Measurements from ENCODE around the gene CPLX4.
A peak's percentile ranks its signal among the peaks of the same experiment; 100 is the strongest.

Gene CPLX4

DNA sequence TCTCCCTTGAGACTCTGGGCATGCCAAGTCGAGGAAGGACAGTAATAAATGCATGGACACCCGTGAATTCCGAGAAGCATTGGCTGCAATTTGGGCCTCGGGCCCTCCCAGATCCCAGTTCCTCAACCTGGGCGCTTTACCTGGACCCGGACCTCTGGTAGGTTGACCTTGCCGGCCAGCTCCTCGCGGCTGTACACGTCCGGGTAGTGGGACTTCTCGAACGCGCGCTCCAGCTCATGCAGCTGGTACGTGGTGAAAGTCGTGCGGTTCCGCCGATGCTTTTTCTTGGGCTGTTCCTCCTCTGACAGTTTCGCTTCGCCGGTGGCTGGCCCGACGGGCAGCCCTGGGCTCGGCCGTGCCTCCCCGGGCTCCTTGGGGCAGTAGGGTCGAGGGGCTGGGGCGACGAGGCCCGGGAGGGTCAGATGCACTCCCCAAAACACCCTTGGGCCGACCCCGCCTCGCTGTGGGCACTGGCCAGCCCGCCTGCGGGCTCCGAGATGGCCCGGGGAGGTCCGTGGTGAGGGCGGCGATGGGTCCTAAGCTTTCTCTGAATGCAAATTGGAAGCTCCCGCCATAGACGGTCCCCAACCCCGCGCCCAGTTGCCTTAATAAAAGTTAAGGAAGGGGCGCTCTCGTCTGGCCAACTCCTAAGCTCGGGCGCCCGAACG, 46.1 kb downstream of the CPLX4 start:
- TF ChIP-seq, protein P1, sequence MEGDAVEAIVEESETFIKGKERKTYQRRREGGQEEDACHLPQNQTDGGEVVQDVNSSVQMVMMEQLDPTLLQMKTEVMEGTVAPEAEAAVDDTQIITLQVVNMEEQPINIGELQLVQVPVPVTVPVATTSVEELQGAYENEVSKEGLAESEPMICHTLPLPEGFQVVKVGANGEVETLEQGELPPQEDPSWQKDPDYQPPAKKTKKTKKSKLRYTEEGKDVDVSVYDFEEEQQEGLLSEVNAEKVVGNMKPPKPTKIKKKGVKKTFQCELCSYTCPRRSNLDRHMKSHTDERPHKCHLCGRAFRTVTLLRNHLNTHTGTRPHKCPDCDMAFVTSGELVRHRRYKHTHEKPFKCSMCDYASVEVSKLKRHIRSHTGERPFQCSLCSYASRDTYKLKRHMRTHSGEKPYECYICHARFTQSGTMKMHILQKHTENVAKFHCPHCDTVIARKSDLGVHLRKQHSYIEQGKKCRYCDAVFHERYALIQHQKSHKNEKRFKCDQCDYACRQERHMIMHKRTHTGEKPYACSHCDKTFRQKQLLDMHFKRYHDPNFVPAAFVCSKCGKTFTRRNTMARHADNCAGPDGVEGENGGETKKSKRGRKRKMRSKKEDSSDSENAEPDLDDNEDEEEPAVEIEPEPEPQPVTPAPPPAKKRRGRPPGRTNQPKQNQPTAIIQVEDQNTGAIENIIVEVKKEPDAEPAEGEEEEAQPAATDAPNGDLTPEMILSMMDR (IDR thresholded peaks at IDR 0.05) = no peak
- H3K4me3 ChIP-seq = peak overlapping the region; percentile 62
- H3K27ac ChIP-seq = no peak overlapping the region
- no peak for DNase-seq (ENCODE audit: low spot score)

DNA sequence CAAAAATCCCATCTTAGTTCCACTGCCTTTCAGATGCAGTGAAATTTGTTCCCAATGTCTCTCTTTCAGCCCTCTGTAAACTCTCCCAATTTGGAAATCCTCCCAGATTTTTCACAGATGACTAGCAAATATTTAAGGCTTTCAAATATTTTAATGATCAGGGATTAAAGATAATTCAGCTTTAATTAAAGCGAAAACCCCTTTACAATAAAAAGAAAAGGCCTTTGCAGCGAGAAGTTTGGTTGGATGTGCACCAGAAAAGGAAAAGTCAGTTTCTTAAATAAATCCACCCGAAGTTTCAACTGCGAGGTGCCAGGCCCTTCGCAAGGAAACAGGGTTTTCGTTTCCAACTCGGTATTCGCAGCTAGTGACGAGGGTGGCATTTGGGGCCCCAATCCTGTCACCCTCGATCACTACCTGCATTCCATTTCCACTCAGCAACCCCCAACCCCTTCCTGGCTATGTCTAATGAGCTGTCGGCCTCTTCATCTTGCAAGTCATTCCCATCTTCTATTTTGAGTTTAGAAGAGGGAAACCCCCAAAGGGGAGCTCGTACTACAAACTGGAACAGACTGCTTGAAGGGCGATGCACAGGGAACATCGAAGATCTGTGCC, 46.7 kb downstream of the CPLX4 start:
- TF ChIP-seq, protein P1 (IDR thresholded peaks at IDR 0.05) = no peak
- H3K4me3 ChIP-seq = peak overlapping the region; percentile 62
- DNase-seq (ENCODE audit: low spot score) = no peak

DNA sequence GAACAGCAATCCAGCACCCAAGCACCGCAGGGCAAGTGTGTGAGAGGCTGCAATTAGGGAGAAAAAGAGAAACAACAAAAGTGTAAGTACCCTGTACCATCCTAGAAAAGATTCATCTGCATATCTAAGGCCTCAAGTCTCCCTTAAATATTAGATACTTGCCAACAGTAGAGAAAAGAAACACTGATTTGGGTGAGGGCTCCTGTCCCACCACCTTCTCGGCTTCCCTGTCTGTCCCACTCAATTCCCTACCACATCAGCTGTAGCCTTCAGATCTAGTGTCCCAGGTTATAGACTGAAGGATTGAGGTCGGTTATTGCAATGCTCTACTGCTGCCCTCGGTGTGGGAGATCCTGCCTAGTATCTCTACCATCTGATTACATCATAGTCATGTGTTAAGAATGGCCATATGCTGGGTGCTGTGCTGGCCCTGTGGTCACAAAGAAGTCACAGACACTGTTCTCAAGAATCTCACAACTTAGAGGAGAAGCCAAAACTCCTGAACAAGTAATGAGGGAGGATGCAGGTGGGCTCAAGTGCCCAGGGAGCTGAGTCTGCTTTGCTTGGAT, 47.7 kb downstream of the CPLX4 start:
- Histone ChIP-seq H3K27ac (no peak overlapping the region), H3K4me3 (no peak overlapping the region)
- TF ChIP-seq, protein P1 (IDR thresholded peaks at IDR 0.05) = no peak
- DNase-seq (ENCODE audit: low spot score) = no peak

More for the DNA sequence above, 46.7 kb downstream of the CPLX4 start:
- H3K27ac ChIP-seq = no peak overlapping the region

DNA sequence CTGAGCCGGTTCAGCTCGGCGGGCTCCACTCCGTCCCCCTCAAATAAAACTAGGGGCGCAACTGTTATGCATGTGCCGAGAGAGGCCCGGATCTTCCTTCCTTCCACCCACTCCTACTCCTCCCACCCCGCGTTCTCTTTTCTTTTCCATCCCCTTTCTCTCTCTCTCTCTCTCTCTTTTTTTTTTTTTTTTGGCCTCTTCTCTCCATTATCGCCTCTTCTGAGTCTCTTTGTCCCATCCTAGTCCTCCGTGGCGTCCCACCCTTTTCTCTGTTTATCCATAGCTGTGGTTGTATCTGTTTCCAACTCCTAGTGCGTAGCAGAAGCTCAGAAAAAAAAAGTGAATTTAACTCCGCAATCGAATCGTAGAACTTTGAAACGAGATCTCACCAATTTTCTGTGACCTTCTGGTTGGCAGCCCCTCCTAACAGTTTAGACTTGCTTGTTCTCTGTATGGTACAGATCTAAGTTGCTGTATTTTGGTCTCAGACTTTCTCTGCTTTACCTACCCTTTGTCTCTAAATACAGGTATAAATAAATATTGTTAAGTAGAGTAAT, 48.8 kb downstream of the CPLX4 start:
- peak overlapping the region; percentile 66 for H3K4me3 ChIP-seq
- no peak for DNase-seq (ENCODE audit: low spot score)

DNA sequence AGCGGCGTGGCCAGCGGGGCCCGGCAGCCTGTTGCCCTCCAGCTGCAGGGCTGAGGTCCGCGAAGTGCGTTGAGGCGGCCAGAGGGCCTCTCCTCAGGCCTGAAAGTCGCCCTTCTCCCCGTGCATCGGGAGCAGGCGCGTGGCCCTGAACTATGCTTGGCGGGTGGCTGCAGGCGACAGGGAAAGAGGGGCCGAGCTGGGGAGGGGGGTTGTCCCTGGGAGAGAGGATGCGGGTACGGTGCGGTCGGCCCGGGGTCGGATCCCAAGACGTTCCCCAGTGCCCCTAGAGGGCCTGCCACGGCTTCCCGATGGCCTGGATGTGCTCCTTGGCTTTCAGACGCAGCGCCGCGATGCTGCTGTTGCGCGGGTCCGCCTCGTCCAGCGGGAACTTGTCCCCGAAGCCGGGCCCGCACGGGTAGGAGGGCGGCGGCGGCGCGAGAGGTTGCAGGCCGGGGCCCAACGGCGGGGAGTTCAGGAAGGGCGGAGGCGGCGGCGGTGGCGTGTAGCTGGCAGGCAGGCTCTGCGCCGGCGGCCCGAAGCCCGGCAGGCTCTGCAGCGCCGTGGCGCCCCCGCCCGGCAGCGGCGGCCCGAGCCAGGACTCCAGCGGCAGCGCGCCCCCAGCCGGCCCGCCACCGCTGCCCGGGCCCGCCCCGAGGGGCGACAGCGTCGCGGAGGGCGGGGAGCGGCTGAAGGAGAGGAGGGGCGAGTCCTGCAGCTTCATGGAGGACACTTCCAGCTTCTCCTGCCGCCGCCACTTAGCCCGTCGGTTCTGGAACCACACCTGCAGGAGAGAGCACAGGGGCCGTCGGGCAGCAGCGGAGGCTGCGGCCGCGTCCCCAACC, 49.5 kb downstream of the CPLX4 start:
- Histone ChIP-seq H3K4me3 (peak overlapping the region; percentile 66), H3K27ac (no peak overlapping the region)
- TF ChIP-seq, protein P1 (IDR thresholded peaks at IDR 0.05) = no peak
- no peak for DNase-seq (ENCODE audit: low spot score)

More for the DNA sequence above, 48.8 kb downstream of the CPLX4 start:
- no peak overlapping the region for H3K27ac ChIP-seq
- TF ChIP-seq, protein P1 (IDR thresholded peaks at IDR 0.05) = no peak

DNA sequence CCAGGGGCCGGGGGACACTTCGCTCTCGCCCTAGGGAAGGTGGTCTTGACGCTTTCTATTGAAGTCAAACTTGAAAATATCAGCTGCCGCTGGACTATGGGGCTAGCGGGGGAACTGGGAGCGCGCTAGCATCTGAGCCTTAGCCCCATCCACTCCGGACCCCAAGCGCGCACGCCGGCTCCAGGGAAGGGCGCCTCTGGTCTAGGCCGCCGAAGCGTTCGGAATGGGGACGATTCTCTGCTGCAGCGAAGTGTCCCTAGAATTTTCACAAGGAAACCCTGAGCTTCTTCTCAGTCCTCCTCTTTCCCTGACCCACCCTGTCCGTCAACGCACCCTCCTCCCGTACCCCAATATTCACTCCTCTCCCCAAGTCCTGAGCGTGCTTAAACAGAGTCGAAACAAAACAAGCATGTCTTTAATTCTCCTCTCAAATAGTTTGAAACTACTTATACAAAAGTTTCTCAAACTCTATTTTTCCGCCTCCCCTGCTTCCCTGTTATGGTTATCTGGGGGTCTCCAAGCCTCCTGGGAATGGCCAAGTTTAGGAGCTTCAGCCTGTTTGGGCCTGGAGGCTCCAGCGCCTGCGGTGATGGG, 50.2 kb downstream of the CPLX4 start:
- TF ChIP-seq, protein P1 (IDR thresholded peaks at IDR 0.05) = no peak
- Histone ChIP-seq H3K4me3 (peak overlapping the region; percentile 66), H3K27ac (no peak overlapping the region)
- DNase-seq (ENCODE audit: low spot score) = no peak

Data from coronary artery (tissue), 2 donors.